Mucosa of descending colon (tissue), 3 donors: Measurements from ENCODE around the gene PRPS1. TPM values are rescaled to one million over a fixed set of nuclear protein-coding genes. Genes with fewer than 3 reads are reported as not detected.

ENCODE experiments used
- ATAC-seq: fragments of 200-7000 bp; cut with Tn5 transposase; one replicate; pipeline ENCODE4 v1.9.1; 2020; ENCODE audit warnings: mild to moderate bottlenecking, moderate library complexity
- DNase-seq, 3 donors: peaks; one replicate each; pipeline ENCODE4 v3.0.0-alpha.2; 2020
- H3K36me3 ChIP-seq: fragments of 200-600 bp; one replicate; pipeline ENCODE4 v1.8.0; 2021; ENCODE audit warnings: low read depth, mild to moderate bottlenecking
- H3K4me1 ChIP-seq: fragments of 200-600 bp; one replicate; pipeline ENCODE4 v1.8.0; 2021; ENCODE audit warnings: low read depth, mild to moderate bottlenecking
- H3K4me3 ChIP-seq: fragments of 200-600 bp; one replicate; pipeline ENCODE4 v1.8.0; 2021; ENCODE audit warnings: mild to moderate bottlenecking
- H3K9me3 ChIP-seq: fragments of 200-600 bp; one replicate; pipeline ENCODE4 v1.8.0; 2021; ENCODE audit warnings: mild to moderate bottlenecking
- CTCF ChIP-seq: fragments of 200-600 bp; IDR thresholded peaks from one replicate; pipeline ENCODE4 v1.8.0; 2022; ENCODE audit warnings: antibody characterized with exemption, mild to moderate bottlenecking
- intact Hi-C, 2 donors: fragments of 100-400 bp; cut with DNase I in 1 of 2; cut with micrococcal nuclease in 1 of 2; formaldehyde crosslinking; loops; one replicate each; pipeline versions ENCODE4 v1.11.0 to v1.11.1; 2022; cut with DNase I, micrococcal nuclease
- total RNA-seq, 3 donors: library from RNA; stranded (reverse); fragmentation: NEBNext Ultra II Directional in 2 of 3; extraction: Animal tissue kit (Norgen Biotek cat#: 25700) in 2 of 3; gene quantifications; one replicate each; pipeline versions ENCODE4 v1.2.1 to v1.2.4, GENCODE V29; 2021 to 2023
- donor health status: DM: no; HTN: no; CAD: no; lungs with moderate emphysema.
- donor health status: DM: no; HTN: no; CAD: no.
- donor health status: DM: no; HTN: yes; CAD: no.

Gene PRPS1
- total RNA-seq, 3 donors from 2014 or later, result 10.5 to 18.0 (median 16.2) TPM

GRCh38 chrX:107674480-107675364 lies 46.4 kb downstream of the PRPS1 start:
- Histone ChIP-seq H3K36me3 (no peaks in the 10 kb centered on the region), H3K9me3 (no peaks in the 10 kb centered on the region), H3K4me3 (no peak overlapping the region), H3K4me1 (peaks cover 19% of the 10 kb centered on the region)
- peak; percentile 16 for ATAC-seq
- no peak for TF ChIP-seq CTCF
- DNase-seq, result peak; percentile 38 to 64 (median 42)
- intact Hi-C loops, result no loop called here

GRCh38 chrX:107675365-107675654 lies 47.0 kb downstream of the PRPS1 start:
- TF ChIP-seq CTCF, result no peak
- DNase-seq, result no peak

GRCh38 chrX:107675823-107676555 lies 47.7 kb downstream of the PRPS1 start:
- Histone ChIP-seq H3K4me3 (peak overlapping the region; percentile 24), H3K36me3 (no peaks in the 10 kb centered on the region), H3K4me1 (peaks cover 19% of the 10 kb centered on the region), H3K9me3 (no peaks in the 10 kb centered on the region)
- ATAC-seq (no peak), DNase-seq (no peak)
- intact Hi-C loops, result no loop called here
- no peak for TF ChIP-seq CTCF

More at GRCh38 chrX:107675365-107675654, 47.0 kb downstream of the PRPS1 start:
- H3K4me3 ChIP-seq, result no peak overlapping the region
- H3K4me1 ChIP-seq, result peaks cover 19% of the 10 kb centered on the region
- intact Hi-C loops, result no loop called here
- no peaks in the 10 kb centered on the region for H3K9me3 ChIP-seq
- ATAC-seq, result no peak
- no peaks in the 10 kb centered on the region for H3K36me3 ChIP-seq

GRCh38 chrX:107676559-107677378 lies 48.5 kb downstream of the PRPS1 start:
- Histone ChIP-seq H3K4me3 (peak overlapping the region; percentile 24), H3K4me1 (peaks cover 19% of the 10 kb centered on the region), H3K36me3 (no peaks in the 10 kb centered on the region), H3K9me3 (no peaks in the 10 kb centered on the region)
- ATAC-seq (peak; percentile 61), DNase-seq (peak; percentile 72 to 89 (median 82))
- no peak for TF ChIP-seq CTCF
- intact Hi-C loops, result no loop called here

GRCh38 chrX:107677501-107677901 lies 49.2 kb downstream of the PRPS1 start:
- intact Hi-C loops, result no loop called here
- TF ChIP-seq CTCF, result no peak
- H3K4me3 ChIP-seq, result no peak overlapping the region
- H3K4me1 ChIP-seq, result peaks cover 19% of the 10 kb centered on the region
- ATAC-seq (no peak), DNase-seq (no peak)
- no peaks in the 10 kb centered on the region for H3K9me3 ChIP-seq
- no peaks in the 10 kb centered on the region for H3K36me3 ChIP-seq
